ENCODE results near the gene TP53I11.

DNA sequence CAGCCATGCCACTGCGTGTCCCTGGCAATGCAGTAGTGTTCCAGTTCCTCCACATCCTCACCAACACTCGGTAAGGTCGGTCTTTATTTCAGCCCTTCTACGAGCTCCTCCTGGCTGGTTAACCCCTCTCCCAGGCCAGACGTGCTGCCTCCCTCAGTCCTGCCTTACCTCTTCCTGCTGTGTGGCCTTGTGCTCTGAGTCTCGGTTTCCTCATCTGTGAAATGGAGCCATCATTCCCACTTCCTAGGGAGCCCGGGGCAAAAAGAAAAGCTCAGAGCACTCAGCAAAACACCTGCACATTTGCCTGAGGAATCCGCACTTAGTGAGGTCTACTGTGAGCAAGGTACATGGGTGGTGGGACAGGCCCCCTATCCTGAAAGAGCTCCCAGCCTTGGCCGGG lies 9.8 kb downstream of the TP53I11 start:
- TF ChIP-seq POLR2A (IDR thresholded peaks at IDR 0.05; ENCODE audit: low read depth, low read length), result no peak
- no peak for TF ChIP-seq TAF1 (IDR thresholded peaks at IDR 0.05; ENCODE audit: borderline replicate concordance, low read depth, low read length)
- no peak for TF ChIP-seq POLR2AphosphoS5 (IDR thresholded peaks at IDR 0.05; ENCODE audit: low read depth, low read length)
